Measurements from ENCODE around the gene MINDY1.

Gene MINDY1

DNA sequence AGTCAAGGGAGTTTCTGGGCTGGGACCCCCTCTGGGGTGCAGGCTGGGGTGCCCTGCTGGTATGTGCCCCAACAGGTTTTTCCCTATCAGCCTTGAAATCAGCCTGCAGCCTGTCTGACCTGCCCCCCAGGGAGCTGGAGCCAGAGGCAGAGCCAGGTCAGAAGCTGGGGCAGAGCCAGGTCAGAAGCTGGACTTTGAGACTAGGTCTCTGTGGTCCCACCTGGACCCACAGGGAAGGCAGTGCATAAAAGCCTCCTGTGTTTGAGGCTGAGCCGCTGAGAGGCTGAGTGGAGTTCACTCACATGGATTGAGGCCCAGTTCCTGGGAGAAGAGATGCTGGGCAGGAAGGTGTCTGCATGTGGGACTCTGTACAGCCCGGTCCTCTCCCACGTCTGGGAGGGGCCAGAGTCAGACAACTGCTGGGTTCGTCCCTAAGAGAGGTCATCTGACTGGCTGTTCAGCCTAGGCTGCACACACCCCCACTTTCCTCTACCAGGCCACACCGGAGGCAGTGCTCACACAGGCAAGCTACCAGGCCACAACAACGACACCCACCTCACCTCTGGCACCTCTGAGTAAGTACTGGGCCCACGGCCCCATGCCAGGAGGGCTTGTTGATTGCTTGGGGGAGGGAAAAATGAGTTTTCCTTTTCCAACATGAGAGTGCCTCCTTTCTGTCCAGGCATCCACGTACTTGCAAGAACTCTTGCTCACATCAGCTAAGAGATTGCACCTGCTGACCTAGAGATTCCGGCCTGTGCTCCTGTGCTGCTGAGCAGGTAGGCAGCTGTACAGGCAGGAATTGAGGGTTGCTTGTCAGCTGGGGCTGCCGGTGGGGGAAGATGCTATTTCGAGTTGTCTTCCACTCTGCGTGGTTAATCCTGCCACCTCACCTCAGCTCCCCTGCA lies 24.6 kb downstream of the MINDY1 start, which contains the start of gene ANXA9:
TSS of gene ANXA9 (plus strand) at position 488 of the 908 bp plus-strand sequence. CDS start 814 bp downstream, outside the sequence.
- no peak for DNase-seq

DNA sequence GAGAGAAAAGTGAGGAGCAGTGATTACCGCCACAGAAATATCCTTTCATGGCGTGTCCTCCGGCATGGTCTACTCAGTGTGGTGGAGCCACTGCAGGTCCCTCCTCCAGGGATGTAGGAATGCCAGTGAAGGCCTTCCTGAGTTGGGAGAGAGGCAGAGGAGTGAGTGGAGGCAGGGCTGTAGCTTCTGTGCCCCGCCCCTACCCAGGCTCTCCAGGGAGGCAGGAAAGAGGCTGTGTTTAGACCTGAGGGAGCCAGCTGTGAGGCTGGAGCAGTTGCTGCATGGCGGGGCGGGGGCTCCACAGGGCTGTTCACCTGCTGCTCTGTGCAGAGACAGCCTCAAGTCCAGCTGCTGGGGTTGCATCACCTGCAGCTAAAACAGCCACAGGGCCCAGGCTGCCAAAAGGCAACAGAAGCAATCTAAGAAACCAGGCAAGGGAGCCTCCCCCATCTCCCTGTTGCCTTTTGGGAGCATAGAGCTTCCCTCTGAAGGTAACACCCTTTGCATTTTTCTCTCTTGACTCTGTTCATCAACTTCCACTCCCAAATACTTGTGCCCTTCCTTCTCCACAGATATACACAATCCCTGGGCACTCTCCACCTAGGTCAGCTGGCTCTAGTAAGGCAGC lies 25.4 kb downstream of the MINDY1 start:
- peak in 1 of 2 experiments; percentile 46 for DNase-seq

DNA sequence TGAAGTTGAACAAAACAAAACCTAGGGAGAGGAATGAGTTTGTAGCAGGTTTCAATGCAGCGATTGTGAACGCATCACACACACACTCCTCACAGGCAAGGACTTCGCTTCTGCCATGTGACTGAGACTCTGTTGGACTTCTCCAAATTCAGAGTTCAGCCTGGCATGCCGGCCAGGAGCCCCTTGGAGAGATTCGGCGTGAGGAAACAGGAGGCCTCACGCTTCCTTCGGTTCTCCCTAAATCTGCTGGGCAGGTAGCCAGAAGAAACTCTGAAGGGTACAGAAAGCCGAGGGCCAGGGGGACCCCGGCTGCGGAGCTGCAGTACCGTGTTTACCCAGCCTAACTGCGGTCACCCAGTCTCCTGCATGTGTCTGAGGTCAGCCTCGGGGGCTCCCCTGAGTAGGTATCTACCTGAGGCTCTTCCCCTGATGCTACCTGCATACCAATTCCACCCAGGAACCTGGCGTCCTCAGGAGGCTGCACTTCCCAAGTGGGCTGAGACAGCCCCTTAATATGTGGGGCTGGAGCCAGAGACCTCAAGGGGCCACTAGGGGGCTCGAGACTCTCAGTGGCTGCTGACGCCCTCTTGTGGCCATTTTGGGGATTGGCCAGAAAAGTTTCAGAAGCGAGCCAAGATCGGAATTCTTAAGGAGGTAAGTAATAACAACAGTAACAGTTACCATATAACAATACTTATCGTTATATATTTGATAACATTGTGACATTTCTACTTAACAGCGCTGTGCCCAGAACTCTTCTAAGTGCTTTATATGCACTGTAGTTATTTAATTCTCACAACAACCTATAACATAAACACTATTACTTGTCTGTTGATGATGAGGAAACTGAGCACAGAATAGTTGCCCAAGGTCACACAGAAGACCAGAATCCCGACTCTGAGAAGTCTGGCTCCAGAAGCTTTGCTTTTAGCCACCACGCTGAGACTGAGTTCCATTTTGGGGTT lies 27.3 kb downstream of the MINDY1 start:
- peak; percentile 69 to 84 for DNase-seq

DNA sequence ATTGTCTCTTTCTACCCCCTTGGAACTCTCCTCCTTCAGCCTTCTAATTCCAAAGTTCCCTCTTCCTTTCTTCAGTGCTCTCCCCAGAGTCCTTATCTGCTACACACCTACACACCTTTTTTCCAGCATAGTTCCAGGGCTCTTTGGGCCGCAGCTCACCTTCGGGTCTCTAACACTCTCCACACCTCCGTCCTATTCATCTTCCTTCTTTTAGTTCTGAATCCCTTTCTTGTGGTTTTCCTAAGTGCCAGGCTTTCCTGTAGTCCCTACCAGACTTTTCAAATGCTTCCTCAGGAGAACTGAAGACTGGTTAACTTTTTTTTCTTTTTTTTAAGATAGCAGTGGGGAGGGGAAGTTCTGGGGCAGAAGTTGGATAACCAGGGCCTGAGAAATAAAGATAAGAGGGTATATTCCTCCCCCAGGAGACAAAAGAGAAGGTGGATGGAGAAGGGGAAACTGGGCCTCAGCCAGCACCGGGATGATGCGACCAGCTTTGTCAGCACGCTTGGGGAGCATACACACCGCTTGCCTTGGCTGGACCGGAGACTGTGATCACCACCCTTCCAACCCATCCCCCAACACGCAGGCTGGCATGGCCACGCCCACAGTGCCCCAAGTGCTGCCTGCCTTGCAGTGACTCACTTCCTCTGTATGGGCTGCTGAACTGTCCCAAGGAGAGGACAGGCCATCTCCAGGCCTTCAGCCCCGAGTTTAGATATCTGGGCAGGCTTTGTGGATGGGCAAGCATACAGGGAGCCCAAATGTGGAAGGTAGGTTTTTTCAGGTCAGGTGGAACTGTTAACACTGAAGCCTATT lies 29.6 kb downstream of the MINDY1 start:
- no peak for DNase-seq

DNA sequence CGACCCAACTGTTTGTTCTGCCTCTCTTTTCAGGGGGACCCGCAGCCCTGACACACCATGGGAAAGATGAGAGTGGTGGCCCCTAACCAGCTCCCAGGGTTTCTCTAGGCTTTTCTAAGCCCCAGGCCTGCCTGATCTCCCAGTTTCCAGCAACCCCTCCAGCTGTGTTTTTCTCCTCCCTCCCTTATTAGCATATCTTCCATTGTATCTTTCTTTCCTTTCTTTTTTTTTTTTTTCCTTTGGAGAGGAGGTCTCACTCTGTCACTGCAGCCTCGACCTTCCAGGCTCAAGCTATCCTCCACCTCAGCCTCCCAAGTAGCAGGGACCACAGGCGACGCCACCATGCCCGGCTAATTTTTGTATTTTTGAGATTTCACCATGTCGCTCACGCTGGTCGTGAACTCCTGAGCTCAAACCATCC lies 30.3 kb downstream of the MINDY1 start:
- no peak for DNase-seq

DNA sequence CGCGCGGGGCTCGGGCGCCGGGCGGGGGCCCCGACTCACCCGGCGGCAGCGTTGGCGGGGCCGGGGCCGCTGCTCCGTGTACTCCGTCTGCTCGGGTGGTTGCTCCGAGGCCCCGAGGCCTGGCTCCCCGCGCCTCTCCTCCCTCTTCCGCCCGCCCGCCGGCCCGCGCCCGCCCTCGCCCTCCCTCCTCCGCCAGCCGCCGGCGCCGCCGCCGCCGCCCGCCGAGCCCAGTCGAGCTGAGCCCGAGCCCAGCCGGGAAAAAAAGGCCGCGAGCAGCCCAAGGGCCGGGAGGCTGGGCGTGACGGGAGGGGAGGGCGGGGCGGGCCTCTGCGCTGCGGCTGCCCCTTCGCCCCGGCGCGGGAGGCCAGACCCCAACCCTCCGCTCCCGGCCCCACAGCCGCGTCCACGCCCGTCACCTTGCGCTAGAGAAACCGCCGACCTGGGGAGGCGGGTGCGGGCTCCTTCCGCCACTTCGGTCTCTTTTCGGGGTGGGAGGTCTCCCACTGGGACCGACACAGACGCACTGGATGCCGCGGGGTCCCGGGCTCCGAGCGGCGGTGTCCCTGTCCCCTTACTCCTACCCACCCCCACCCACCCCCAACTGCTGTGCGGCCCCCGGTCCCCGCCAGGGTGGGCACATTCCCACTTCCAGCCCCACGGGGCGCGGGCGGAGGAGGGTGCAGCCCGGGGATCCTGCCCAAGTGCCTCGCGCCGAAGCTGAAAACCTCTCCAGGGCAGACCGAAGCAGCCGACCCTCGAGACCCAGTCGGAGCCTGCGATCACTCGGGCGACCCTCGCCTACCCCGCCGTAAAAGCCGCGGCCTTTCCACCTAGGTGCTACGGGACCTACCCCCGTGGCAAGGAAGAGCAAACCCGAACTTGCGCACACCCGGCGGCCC lies 31.9 kb downstream of the MINDY1 start, which contains the start of gene CERS2:
TSS of gene CERS2 (minus strand) at position 256 of the 899 bp plus-strand sequence. CDS start 5,745 bp downstream, outside the sequence.
- DNase-seq: peak in 1 of 2 experiments; percentile 25

DNA sequence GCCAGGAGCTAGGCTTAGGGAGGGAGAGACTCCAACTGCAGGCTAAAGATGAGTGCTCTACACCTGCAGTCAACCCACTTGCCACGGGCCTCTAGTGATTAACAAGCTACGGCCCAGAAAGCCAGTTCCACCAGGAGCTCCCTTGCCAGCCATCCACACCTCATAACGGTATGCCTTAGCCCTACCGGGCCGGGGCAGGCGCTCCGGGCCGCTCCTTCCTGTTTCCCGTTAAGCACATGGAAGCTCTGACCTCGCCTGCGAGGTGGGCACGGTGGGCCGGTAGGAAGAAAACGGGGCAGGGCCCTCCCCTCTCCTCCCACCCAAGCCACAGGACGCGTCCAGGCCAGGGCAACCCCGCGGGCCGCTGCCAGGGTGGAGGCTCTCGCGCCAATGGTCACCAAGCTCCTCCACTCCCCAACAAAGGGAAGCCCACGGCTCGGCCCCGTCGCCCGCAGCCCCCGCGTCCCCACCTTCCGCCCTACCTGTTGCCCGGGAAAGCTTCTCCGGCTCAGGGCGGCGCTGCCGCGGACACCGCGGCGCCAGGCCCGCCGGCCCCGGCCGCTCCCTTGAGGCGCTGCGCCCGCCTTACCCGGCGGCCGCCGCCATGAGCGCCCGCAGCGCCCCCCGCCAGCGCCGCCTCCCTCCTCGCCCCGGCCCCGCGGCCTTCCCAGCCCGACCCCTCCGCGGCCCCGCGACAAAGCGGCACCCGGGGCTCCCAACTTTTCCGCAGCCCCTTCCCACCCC lies 32.7 kb downstream of the MINDY1 start:
- peak in 1 of 2 experiments; percentile 33 for DNase-seq

DNA sequence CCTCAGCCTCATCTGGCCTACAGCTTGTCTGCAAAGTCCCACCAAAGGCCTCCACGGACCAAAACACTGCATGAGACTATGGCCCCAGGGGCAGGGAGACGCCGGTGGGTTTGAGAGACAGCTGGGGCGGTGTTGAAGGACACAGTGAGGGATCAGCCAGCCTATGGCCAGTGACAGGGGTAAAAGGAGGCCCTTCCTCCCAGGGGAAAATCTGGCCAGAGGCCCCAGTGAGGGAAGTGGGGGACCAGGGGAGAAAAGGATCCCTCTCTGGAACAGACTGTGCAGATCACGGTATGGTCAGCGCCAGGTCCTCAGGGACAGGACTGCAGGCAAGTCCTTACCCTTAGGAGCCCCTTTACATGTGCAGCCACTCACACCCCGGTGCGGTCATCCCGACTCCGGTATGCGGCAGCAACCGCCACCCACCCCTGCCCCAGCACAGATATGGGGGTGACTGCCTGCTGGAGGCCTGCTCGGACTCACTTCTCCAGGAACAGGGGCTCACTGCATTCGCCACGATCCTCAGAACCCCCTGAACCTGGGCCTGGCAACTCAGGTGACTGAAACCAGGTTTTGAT lies 33.4 kb downstream of the MINDY1 start:
- no peak for DNase-seq

DNA sequence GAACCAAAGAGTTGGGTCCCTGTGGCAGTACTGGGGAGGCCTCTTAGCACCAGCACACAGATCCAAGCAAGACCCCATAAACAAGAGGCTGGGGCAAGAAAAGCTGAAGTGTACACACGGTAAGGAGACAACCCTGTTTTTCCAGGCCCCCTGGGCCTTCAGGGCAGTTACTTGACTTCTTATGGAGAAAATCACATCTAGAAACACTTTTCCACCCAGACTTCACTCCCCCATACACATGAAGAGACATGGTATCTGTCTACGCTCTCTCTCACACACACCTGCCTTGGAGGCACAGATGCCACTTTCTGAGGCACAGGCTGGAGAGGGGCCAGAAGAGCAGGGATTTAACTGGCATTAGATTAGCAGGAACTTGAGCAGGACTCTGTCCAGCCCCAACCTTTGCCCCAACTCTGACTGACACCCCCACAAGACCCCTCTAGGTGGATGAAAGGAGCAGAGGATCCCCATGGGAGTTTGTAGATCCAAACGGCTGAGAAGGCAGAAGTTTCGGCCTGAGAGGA lies 34.2 kb downstream of the MINDY1 start:
- peak in 1 of 2 experiments; percentile 27 for DNase-seq

DNA sequence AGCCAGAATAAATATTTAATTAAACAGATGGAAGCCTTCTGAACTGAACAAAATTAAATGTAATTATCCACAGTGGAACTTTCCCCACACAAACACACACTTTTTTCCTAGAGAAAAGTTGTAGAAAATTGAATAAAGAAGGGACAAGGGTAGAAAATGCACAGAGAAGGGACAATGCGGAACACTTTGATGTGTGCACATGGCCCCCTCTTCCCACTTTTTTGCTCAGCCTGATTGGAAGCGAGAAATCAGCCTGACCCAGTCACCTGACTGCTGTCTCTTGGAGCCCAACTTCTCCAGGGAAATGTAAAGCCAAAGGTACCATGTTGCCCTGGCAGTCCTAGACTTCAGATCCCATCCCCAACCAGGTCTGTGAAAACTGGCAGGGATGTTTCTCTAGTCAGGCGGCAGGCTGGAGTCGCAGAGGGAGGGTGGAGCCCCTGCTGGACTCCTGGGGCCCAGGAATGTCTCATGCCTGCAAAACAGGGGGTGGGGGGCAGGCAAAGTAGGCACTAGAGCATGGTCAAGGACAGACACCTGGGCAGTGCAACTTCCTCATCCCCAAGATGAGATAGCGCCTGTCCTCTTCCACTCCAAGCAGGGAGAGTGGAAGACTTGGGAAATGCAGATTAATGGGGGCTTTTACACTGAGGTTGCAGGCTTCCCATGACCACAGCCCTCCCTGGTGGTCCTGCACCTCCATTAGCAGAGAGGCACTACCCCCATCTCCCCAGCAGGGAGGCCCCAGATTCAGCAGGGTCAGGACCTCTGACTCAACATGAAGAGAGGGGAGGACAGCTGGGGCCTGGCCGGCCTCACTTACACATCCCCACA lies 34.9 kb downstream of the MINDY1 start:
- DNase-seq: no peak

DNA sequence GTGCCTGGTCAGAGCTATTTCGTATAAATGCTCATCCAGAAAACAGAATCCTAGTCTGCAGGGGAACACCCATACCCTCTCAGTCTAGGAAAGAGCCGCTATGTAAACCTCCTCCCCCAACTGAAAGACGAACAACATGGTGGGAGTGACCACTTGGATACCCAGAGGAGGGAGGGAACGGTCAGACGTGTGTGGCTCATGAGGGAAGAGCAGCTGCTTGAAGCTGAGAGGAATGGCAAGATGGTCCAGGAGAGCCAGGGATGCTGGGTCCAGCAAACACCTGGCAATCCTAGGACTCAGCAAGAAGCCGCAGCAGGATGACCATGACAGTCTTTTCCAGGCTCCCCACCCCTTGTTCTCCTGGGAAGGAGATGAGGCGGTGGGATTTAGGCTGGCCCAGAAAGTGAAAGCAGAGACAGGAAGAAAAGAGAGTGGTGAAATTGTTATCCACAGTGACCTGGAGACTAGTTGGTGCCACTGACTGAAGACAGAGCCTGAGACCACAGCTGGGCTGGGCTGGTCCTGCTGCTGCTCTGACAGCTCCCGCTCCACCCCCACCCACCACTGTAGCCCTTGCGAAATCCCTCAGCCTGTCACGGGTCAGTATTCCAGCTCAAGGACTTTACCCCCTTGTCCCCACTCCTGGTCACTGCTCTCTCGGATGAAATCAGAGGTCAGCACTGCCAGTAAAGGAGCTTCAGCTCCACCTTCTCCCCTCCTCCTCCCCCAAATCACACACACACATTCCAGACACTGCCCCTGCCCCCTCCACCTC lies 35.7 kb downstream of the MINDY1 start:
- no peak for DNase-seq

DNA sequence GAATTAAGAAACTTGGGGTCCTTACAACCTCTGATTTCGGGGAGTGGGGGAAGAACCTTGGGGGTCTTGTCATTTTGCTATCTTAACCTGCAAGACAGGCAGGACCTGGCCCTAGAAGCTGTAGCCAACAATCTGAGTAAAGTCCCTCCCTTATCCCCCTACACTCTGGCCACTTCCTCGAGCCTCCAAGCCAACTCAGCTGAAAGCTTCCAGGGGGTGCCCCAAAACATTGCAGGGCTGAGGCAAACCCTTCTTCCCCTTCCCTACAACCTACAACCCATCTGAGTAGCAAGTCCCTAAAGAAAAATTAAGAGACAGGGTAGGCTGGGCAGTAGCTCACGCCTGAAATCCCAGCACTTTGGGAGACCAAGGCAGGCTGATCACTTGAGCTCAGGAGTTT lies 37.1 kb downstream of the MINDY1 start:
- no peak for DNase-seq

DNA sequence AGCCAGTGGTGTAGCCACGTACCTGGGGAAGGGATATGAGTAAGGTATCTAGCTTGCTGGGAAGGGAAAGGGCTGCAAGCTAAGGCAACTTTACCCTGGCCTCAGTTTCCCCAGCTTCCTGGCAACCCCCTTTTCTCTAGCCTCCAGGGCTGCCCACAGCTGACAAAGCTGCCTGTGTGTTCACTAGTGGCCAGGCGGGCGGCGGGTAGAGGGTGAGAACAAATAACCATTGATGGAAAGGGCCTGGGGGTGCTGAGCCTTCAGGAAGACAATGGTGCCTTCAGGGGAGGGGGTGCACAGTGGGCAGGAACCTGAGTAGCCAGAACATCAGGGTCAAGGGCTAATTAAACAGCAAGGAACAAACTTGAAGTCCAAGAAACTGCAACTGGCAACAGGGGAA lies 38.2 kb downstream of the MINDY1 start:
- no peak for DNase-seq

DNA sequence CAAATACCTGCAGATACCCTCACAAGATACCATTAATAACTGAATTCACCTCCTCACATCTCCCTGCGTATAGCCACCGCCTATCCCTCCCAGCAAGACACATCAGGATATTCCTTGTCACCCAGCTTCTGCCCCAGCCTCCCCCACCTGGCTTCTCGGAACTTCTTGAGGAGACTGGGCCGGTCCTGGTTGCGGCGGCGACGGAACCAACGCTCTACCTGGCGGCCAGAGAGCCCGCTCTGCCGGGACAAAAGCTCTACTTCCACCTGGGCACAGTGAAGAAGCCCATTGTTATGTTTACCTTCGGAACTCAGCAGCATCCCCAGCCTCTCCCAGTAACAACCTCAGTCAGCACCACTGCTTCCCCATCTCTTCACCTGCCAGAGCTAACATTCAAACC lies 38.8 kb downstream of the MINDY1 start:
- no peak for DNase-seq

DNA sequence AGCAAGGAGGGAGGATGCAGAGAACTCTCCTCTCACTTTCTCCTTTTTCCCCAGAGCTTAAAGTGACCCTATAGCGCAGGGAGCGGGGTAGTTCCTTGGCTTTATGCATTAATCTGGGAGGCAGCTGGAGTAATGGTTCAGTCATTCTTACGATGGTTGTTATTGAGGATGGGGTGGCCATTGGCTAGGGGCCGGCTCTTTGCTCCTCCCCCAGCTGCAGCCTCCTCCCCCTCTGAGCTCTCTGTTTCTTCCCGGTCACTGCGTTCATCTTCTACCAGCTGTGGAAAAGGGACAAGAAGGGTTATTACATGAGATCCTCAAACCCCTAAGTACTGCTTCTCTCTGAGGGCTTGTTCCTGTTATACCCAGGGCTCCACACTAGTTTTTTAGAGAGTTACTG lies 40.7 kb downstream of the MINDY1 start:
- no peak for DNase-seq

DNA sequence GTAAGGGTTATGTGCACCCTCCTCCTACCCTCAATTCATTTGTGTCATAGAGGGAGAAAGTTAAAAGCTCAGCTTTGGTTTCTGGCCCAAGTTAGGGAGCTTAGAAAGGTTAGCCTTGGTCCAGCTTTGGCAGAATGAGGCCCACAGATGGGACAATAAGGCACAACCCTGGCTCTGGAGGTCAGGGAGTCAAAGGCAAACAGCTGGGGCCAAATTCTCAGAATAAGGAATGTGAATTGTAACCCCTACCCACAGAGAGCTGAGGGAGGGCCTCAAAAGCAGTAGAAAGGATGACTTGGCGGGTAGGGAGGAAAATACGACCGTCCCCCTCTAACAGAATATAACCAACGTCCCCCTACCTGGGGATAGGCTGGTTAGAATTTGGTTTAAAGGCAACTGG lies 41.1 kb downstream of the MINDY1 start:
- no peak for DNase-seq

DNA sequence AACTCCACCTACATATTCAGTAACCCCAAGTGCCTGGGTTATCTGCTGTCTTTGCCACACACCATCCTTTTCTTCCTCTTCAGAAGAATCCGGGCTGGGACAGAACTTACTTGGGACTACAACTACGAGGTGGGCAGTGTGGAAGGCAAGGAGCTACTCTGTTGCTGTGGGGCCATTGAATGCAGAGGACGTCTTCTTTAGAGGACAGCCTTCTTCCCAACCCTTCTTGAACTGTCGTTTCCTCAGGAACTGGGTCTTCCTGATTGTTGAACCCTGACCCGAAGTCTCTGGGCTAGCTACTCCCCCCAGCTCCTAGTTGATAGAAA lies 42.6 kb downstream of the MINDY1 start:
- DNase-seq: no peak
